ENCODE measurements around the gene MYO1B. TPM values are rescaled to one million over a fixed set of nuclear protein-coding genes. Genes with fewer than 3 reads are reported as not detected.

Gene MYO1B
- total and polyA plus RNA-seq, 10 of the 15 experiments (the other 5 are each of a cell fraction or from before 2014, with no cell fraction given), result 0.10 to 4.2 (median 1.6) TPM

- Histone ChIP-seq H3K27me3 (replicated peaks in 1 of 2; ENCODE audit: control insufficient read depth in 2 of 2, insufficient read depth in 2 of 2, low read length in 1 of 2) (peaks cover 0 to 2% of the 10 kb centered on the region in 2 experiments; a peak in 3 of 4 replicates), H3K4me3 (no peak overlapping the region), H3K36me3 (ENCODE audit: control insufficient read depth in 2 of 2, insufficient read depth in 2 of 2, low read length in 1 of 2) (no peaks in the 10 kb centered on the region), H3K9ac (ENCODE audit: control insufficient read depth, insufficient read depth, low read length) (no peak overlapping the region), H2AFZ (ENCODE audit: control insufficient read depth, low read depth, low read length) (no peak overlapping the region), H3K79me2 (ENCODE audit: control insufficient read depth, insufficient read depth, low read length) (no peaks in the 10 kb centered on the region), H3K4me2 (ENCODE audit: control insufficient read depth, insufficient read depth) (no peak overlapping the region), H3K4me1 (ENCODE audit: control insufficient read depth, insufficient read depth, low read length) (no peaks in the 10 kb centered on the region), H3K9me3 (replicated peaks; ENCODE audit: control insufficient read depth, insufficient read depth, low read length) (no peaks in the 10 kb centered on the region), H3K27ac (ENCODE audit: control insufficient read depth, insufficient read depth) (no peak overlapping the region), H4K20me1 (ENCODE audit: control insufficient read depth, insufficient read depth) (no peaks in the 10 kb centered on the region)
- no peak for ATAC-seq
- CTCF ChIA-PET, result no interaction called here
- BruUV-seq (replicated peaks), result no TSS peak
- no peak for FAIRE-seq
- POLR2A ChIA-PET, result no interaction called here
- SMC1A ChIA-PET (ENCODE audit: uncharacterized antibody, unreplicated experiment), result interaction anchor here (2.5 kb wide), 1 partner anchor 11 kb away, joined by 5 read pairs; no protein-coding TSS in a partner anchor
- in situ Hi-C loops (cut with MboI), result no loop called here
- intact Hi-C loops (cut with micrococcal nuclease; ENCODE audit: unreplicated experiment), result no loop called here
- RAD21 ChIA-PET (ENCODE audit: unreplicated experiment), result no interaction called here
- WGBS (ENCODE audit: insufficient coverage, insufficient replicate concordance, low lambda C conversion rate, missing lambda C conversion rate), result 27% methylated on average over 13 of the region's 13 CpGs
- no peak for DNase-seq (ENCODE audit: low read depth, low spot score)
- no peak for TF ChIP-seq SUPT20H (IDR thresholded peaks at IDR 0.05; ENCODE audit: borderline replicate concordance, control insufficient read depth, low read depth, low read length)
- TF ChIP-seq TCF7 (IDR thresholded peaks at IDR 0.05; ENCODE audit: borderline replicate concordance), result no peak
- TF ChIP-seq FOXM1 (IDR thresholded peaks at IDR 0.05; ENCODE audit: low read depth, low read length), result no peak
- TF ChIP-seq MLLT1 (IDR thresholded peaks at IDR 0.05), result no peak
- no peak for TF ChIP-seq FOS (IDR thresholded peaks at IDR 0.05; ENCODE audit: borderline replicate concordance, extremely low read depth, insufficient read length)
- TF ChIP-seq RB1 (IDR thresholded peaks at IDR 0.05; ENCODE audit: borderline replicate concordance), result no peak
- TF ChIP-seq SIN3A (IDR thresholded peaks at IDR 0.05; ENCODE audit: low read depth, low read length), result no peak
- TF ChIP-seq EZH2 (IDR thresholded peaks at IDR 0.05; ENCODE audit: borderline replicate concordance, control insufficient read depth, low read depth, low read length), result no peak
- TF ChIP-seq ATF3 (IDR thresholded peaks at IDR 0.05; ENCODE audit: borderline replicate concordance, extremely low read depth, low read depth, low read length), result no peak
- TF ChIP-seq SKIL (IDR thresholded peaks at IDR 0.05; ENCODE audit: low read depth, poor library complexity, severe bottlenecking), result no peak
- TF ChIP-seq ETV6 (conservative IDR thresholded peaks at IDR 0.05 in 1 of 2, IDR thresholded peaks at IDR 0.05 in 1 of 2; ENCODE audit: borderline replicate concordance in 1 of 2, low read depth in 1 of 2), result no peak
- TF ChIP-seq BCL11A (IDR thresholded peaks at IDR 0.05; ENCODE audit: low read depth, low read length), result no peak
- no peak for TF ChIP-seq RAD51 (IDR thresholded peaks at IDR 0.05)
- TF ChIP-seq LARP7 (IDR thresholded peaks at IDR 0.05), result no peak
- no peak for TF ChIP-seq CBX5 (IDR thresholded peaks at IDR 0.05; ENCODE audit: low read depth)
Observed at GRCh38 chr2:191280834-191281756, 35.9 kb downstream of the MYO1B start.

Data from GM12878 (cell line).